IPS-NIHi7 (cell line): Measurements from ENCODE around the gene TRPM1.

Experiments
- DNase-seq: peaks from one replicate; pipeline ENCODE4 v3.0.0; 2012; ENCODE audit warnings: mixed read lengths; ENCODE audit errors: extremely low spot score

Gene TRPM1

GRCh38 chr15:31049682-31050615, 51.6 kb downstream of the TRPM1 start:
- DNase-seq: no peak

GRCh38 chr15:31049111-31049510, 52.4 kb downstream of the TRPM1 start:
- no peak for DNase-seq

GRCh38 chr15:31047437-31047836, 54.1 kb downstream of the TRPM1 start:
- DNase-seq: no peak

- peak; percentile 52 for DNase-seq
Observed at GRCh38 chr15:31046759-31047359, 54.7 kb downstream of the TRPM1 start.

- no peak for DNase-seq
Observed at GRCh38 chr15:31045606-31046005, 55.9 kb downstream of the TRPM1 start.

- no peak for DNase-seq
Observed at GRCh38 chr15:31042751-31043150, 58.8 kb downstream of the TRPM1 start.

GRCh38 chr15:31041610-31042009, 59.9 kb downstream of the TRPM1 start:
- DNase-seq: no peak

GRCh38 chr15:31040611-31041010, 60.9 kb downstream of the TRPM1 start:
- no peak for DNase-seq

- DNase-seq: no peak
Observed at GRCh38 chr15:31039961-31040360, 61.6 kb downstream of the TRPM1 start.

GRCh38 chr15:31037731-31038477, 63.6 kb downstream of the TRPM1 start:
- no peak for DNase-seq

- no peak for DNase-seq
Observed at GRCh38 chr15:31036783-31037182, 64.7 kb downstream of the TRPM1 start.

GRCh38 chr15:31035610-31036009, 65.9 kb downstream of the TRPM1 start:
- DNase-seq: no peak

- no peak for DNase-seq
Observed at GRCh38 chr15:31034152-31034551, 67.4 kb downstream of the TRPM1 start.

GRCh38 chr15:31032961-31033371, 68.6 kb downstream of the TRPM1 start:
- DNase-seq: no peak

- DNase-seq: no peak
Observed at GRCh38 chr15:31031471-31032067, 70.0 kb downstream of the TRPM1 start.

- no peak for DNase-seq
Observed at GRCh38 chr15:31027910-31028578, 73.5 kb downstream of the TRPM1 start.

- no peak for DNase-seq
Observed at GRCh38 chr15:31025996-31026395, 75.5 kb downstream of the TRPM1 start.

- DNase-seq: no peak
Observed at GRCh38 chr15:31024979-31025378, 76.5 kb downstream of the TRPM1 start.

- peak; percentile 77 for DNase-seq
Observed at GRCh38 chr15:31024330-31024729, 77.2 kb downstream of the TRPM1 start.

- DNase-seq: no peak
Observed at GRCh38 chr15:31023841-31024240, 77.7 kb downstream of the TRPM1 start.

GRCh38 chr15:31021067-31021665, 80.4 kb downstream of the TRPM1 start:
- DNase-seq: no peak
